Gastroesophageal sphincter (tissue), 3 donors: ENCODE results near the gene FGF14.

Source experiments
- CTCF ChIP-seq, 4 experiments: fragments of 200-600 bp in 2 of 4; fragments of 450-650 bp in 2 of 4; sonication (generic) in 1 of 4; IDR thresholded peaks; one replicate each; pipeline ENCODE4 v1.5.1; 2017 to 2019; ENCODE audit warnings: antibody characterized with exemption in 4 of 4, mild to moderate bottlenecking in 2 of 4, moderate library complexity in 2 of 4
- POLR2A ChIP-seq, 2 donors: fragments of 450-650 bp; IDR thresholded peaks; one replicate each; pipeline ENCODE4 v1.6.1; 2017; ENCODE audit warnings: antibody characterized with exemption in 2 of 2, mild to moderate bottlenecking in 2 of 2, moderate library complexity in 1 of 2
- POLR2AphosphoS5 ChIP-seq: sonication (generic); formaldehyde crosslinking; IDR thresholded peaks from one replicate; pipeline ENCODE4 v1.6.1; 2017; ENCODE audit warnings: antibody characterized with exemption

DNA sequence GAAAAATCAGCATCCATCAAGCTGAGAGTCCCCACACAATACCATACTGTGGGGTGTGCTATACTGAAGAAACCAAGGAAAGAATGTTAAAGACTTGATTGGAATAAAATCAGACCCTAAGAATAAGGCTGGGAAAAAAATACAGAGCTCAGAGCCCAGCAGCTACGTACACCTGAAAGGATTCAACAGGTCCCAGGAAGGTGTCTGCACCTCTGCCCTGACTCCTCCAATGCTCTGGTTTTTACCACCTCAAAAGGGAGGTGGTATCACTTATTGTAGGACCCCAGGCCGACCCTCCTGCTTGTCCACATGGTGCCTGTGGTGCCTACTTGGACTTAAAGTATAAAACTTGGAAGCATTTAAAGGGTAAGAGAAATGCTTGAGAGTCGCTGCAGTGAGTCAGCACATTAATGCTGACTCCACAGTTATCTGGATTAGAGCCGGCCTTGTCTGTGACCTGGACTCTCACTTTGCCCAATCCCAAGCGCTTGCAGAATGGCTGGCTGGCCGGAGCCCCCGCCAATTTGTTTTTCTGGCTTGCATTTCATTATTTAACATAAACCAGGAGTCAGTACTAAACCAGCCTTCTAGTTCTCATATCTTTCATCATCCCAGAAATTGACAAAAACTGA is 110.1 kb downstream of the FGF14 start:
- TF ChIP-seq CTCF (IDR thresholded peaks at IDR 0.05) (no peak), POLR2A (IDR thresholded peaks at IDR 0.05) (no peak), POLR2AphosphoS5 (no peak)
